ENCODE results near the gene FDXR.

GRCh38 chr17:74850310-74850709 is 22.5 kb downstream of the FDXR start:
- no peak for TF ChIP-seq CTCF (IDR thresholded peaks at IDR 0.05)
- no peak for TF ChIP-seq EZH2 (IDR thresholded peaks at IDR 0.05)

Measured in neural progenitor cell (in vitro differentiated cells).